CD4-positive, alpha-beta T cell treated with Interleukin-15 for 4 hours (primary cell): Measurements from ENCODE around the gene P2RY6.

Experiments used
- DNase-seq: peaks from one replicate; pipeline ENCODE4 v3.0.0-alpha.2; 2020; ENCODE audit warnings: low spot score

Gene P2RY6

GRCh38 chr11:73297231-73297590 lies 25.1 kb downstream of the P2RY6 start:
- no peak for DNase-seq

GRCh38 chr11:73297702-73298101 lies 25.6 kb downstream of the P2RY6 start:
- no peak for DNase-seq

GRCh38 chr11:73298233-73298632 lies 26.1 kb downstream of the P2RY6 start:
- no peak for DNase-seq

GRCh38 chr11:73299751-73300150 lies 27.6 kb downstream of the P2RY6 start:
- no peak for DNase-seq

GRCh38 chr11:73306069-73306841 lies 34.1 kb downstream of the P2RY6 start:
- no peak for DNase-seq

GRCh38 chr11:73306977-73307322 lies 34.8 kb downstream of the P2RY6 start:
- no peak for DNase-seq

GRCh38 chr11:73307323-73308002 lies 35.3 kb downstream of the P2RY6 start:
- peak; percentile 88 for DNase-seq

- DNase-seq = no peak
Measured at GRCh38 chr11:73308003-73308960, 36.1 kb downstream of the P2RY6 start, which contains the start of gene ARHGEF17. ARHGEF17 (plus strand) TSS chr11:73308276; CDS start chr11:73308639, 363 bp downstream.

- DNase-seq = no peak
Measured at GRCh38 chr11:73308961-73309919, 37.1 kb downstream of the P2RY6 start.

- no peak for DNase-seq
Measured at GRCh38 chr11:73310076-73310475, 37.9 kb downstream of the P2RY6 start.

- no peak for DNase-seq
Measured at GRCh38 chr11:73310661-73311393, 38.7 kb downstream of the P2RY6 start.

GRCh38 chr11:73311394-73311869 lies 39.3 kb downstream of the P2RY6 start:
- no peak for DNase-seq

- DNase-seq = no peak
Measured at GRCh38 chr11:73312036-73312435, 39.9 kb downstream of the P2RY6 start.

GRCh38 chr11:73312851-73313327 lies 40.8 kb downstream of the P2RY6 start:
- no peak for DNase-seq

GRCh38 chr11:73313652-73314051 lies 41.5 kb downstream of the P2RY6 start:
- DNase-seq = no peak

GRCh38 chr11:73314117-73314961 lies 42.2 kb downstream of the P2RY6 start:
- no peak for DNase-seq

GRCh38 chr11:73315293-73316020 lies 43.3 kb downstream of the P2RY6 start:
- no peak for DNase-seq

- no peak for DNase-seq
Measured at GRCh38 chr11:73316422-73316821, 44.3 kb downstream of the P2RY6 start.

- DNase-seq = no peak
Measured at GRCh38 chr11:73317373-73317772, 45.2 kb downstream of the P2RY6 start.
